ENCODE data around the gene CMTM5.

The CMTM5 gene

GRCh38 chr14:23408307-23408630 lies 31.4 kb downstream of the CMTM5 start:
- TF ChIP-seq, protein P1, sequence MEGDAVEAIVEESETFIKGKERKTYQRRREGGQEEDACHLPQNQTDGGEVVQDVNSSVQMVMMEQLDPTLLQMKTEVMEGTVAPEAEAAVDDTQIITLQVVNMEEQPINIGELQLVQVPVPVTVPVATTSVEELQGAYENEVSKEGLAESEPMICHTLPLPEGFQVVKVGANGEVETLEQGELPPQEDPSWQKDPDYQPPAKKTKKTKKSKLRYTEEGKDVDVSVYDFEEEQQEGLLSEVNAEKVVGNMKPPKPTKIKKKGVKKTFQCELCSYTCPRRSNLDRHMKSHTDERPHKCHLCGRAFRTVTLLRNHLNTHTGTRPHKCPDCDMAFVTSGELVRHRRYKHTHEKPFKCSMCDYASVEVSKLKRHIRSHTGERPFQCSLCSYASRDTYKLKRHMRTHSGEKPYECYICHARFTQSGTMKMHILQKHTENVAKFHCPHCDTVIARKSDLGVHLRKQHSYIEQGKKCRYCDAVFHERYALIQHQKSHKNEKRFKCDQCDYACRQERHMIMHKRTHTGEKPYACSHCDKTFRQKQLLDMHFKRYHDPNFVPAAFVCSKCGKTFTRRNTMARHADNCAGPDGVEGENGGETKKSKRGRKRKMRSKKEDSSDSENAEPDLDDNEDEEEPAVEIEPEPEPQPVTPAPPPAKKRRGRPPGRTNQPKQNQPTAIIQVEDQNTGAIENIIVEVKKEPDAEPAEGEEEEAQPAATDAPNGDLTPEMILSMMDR (conservative IDR thresholded peaks at IDR 0.05; ENCODE audit: low read depth, low read length) = no peak
- no peak overlapping the region for H3K4me3 ChIP-seq (ENCODE audit: low read depth, low read length)
- DNase-seq (ENCODE audit: low read depth) = no peak

GRCh38 chr14:23409475-23409874 lies 32.6 kb downstream of the CMTM5 start:
- H3K4me3 ChIP-seq (ENCODE audit: low read depth, low read length) = no peak overlapping the region
- TF ChIP-seq, protein P1 (conservative IDR thresholded peaks at IDR 0.05; ENCODE audit: low read depth, low read length) = no peak
- no peak for DNase-seq (ENCODE audit: low read depth)

- TF ChIP-seq, protein P1 (conservative IDR thresholded peaks at IDR 0.05; ENCODE audit: low read depth, low read length) = no peak
- no peak overlapping the region for H3K4me3 ChIP-seq (ENCODE audit: low read depth, low read length)
- no peak for DNase-seq (ENCODE audit: low read depth)
Measured at GRCh38 chr14:23409966-23410635, 33.3 kb downstream of the CMTM5 start.

- TF ChIP-seq, protein P1 (conservative IDR thresholded peaks at IDR 0.05; ENCODE audit: low read depth, low read length) = no peak
- DNase-seq (ENCODE audit: low read depth) = no peak
- no peak overlapping the region for H3K4me3 ChIP-seq (ENCODE audit: low read depth, low read length)
Measured at GRCh38 chr14:23411563-23412525, 35.0 kb downstream of the CMTM5 start.

- DNase-seq (ENCODE audit: low read depth) = no peak
- TF ChIP-seq, protein P1 (conservative IDR thresholded peaks at IDR 0.05; ENCODE audit: low read depth, low read length) = no peak
- no peak overlapping the region for H3K4me3 ChIP-seq (ENCODE audit: low read depth, low read length)
Measured at GRCh38 chr14:23413681-23414080, 36.8 kb downstream of the CMTM5 start.

- DNase-seq (ENCODE audit: low read depth) = no peak
Measured at GRCh38 chr14:23414254-23414653, 37.4 kb downstream of the CMTM5 start.

More at GRCh38 chr14:23414254-23414653, 37.4 kb downstream of the CMTM5 start:
- TF ChIP-seq, protein P1 (conservative IDR thresholded peaks at IDR 0.05; ENCODE audit: low read depth, low read length) = no peak
- no peak overlapping the region for H3K4me3 ChIP-seq (ENCODE audit: low read depth, low read length)

Measured in choroid plexus epithelial cell (primary cell).